Prostate gland (tissue), 2 donors: Measurements from ENCODE around the gene SPATA31A3. TPM values are rescaled to one million over a fixed set of nuclear protein-coding genes. Genes with fewer than 3 reads are reported as not detected.
"Not testable (repeated sequence)": the region's sequence is repeated elsewhere in the genome, so short reads cannot be mapped to it uniquely, and the experiment has no call there.

Experiments
- DNase-seq: peaks from one replicate; pipeline ENCODE4 v3.0.0-alpha.2; 2019; ENCODE audit warnings: low spot score
- H3K27ac ChIP-seq, 2 donors: fragments of 200-600 bp; sonication (generic); 2 replicates each; pipeline ENCODE4 v1.5.1; 2017 to 2019
- H3K27me3 ChIP-seq: fragments of 200-600 bp; sonication (generic); replicated peaks from 2 replicates; pipeline ENCODE4 v1.5.1; 2019; ENCODE audit not compliant: insufficient read depth
- H3K36me3 ChIP-seq, 2 donors: fragments of 200-600 bp; sonication (generic); 1 replicate in 1 of 2; 2 replicates in 1 of 2; pipeline versions ENCODE4 v1.5.1 to v1.8.1; 2017 to 2019
- H3K4me1 ChIP-seq: fragments of 200-600 bp; sonication (generic); replicated peaks from 2 replicates; pipeline ENCODE4 v1.5.1; 2019
- H3K4me3 ChIP-seq, 2 donors: fragments of 200-600 bp; sonication (generic); 2 replicates each; pipeline ENCODE4 v1.5.1; 2017 to 2019
- H3K9me3 ChIP-seq: fragments of 200-600 bp; sonication (generic); 2 replicates; pipeline ENCODE4 v1.5.1; 2017
- WGBS: methylation state at CpG from one replicate; pipeline ENCODE4 v1.1.5; 2018; 5-methylcytosine and 5-hydroxymethylcytosine counted together
- intact Hi-C: fragments of 100-400 bp; cut with DNase I; formaldehyde crosslinking; loops from one replicate; pipeline ENCODE4 v1.14.2; 2022
- small RNA-seq, 2 donors: library from RNA; depleted of rRNA; stranded (forward); fragments of <200 nt; gene quantifications; one replicate each; pipeline ENCODE3, GENCODE V24; 2016
- total RNA-seq, 2 donors: library from RNA; depleted of rRNA; stranded (reverse); fragments of >200 nt; gene quantifications; one replicate each; pipeline ENCODE4 v1.1.0, GENCODE V29; 2016

SPATA31A3 gene
- total RNA-seq, result under 1 TPM in 1 of 2 donors, not detected in 1; 0.74 TPM

GRCh38 chr9:66992450-66992849 is at the start of gene SPATA31A3:
Gene SPATA31A3 (minus strand): TSS chr9:66992550. CDS start chr9:66992521, 29 bp downstream.
- no CpG with 5 or more reads among the region's 7 CpGs for WGBS
- H3K4me3 ChIP-seq, H3K4me1 ChIP-seq, H3K9me3 ChIP-seq, DNase-seq, H3K27ac ChIP-seq, H3K36me3 ChIP-seq, H3K27me3 ChIP-seq, intact Hi-C loops: not testable (repeated sequence)

GRCh38 chr9:66952576-66952975 is 39.8 kb downstream of the SPATA31A3 start:
- intact Hi-C loops, H3K36me3 ChIP-seq, H3K4me3 ChIP-seq, H3K9me3 ChIP-seq, H3K4me1 ChIP-seq, DNase-seq, H3K27ac ChIP-seq, H3K27me3 ChIP-seq: not testable (repeated sequence)
- WGBS, result 94% methylated on average over 9 of the region's 11 CpGs

GRCh38 chr9:66942400-66943155 is 49.8 kb downstream of the SPATA31A3 start:
- H3K9me3 ChIP-seq, H3K4me1 ChIP-seq, H3K27me3 ChIP-seq, H3K27ac ChIP-seq, H3K36me3 ChIP-seq, H3K4me3 ChIP-seq, intact Hi-C loops: not testable (repeated sequence)
- DNase-seq, result peak; percentile 4
- WGBS, result 29% methylated on average over 4 of the region's 5 CpGs

DNA sequence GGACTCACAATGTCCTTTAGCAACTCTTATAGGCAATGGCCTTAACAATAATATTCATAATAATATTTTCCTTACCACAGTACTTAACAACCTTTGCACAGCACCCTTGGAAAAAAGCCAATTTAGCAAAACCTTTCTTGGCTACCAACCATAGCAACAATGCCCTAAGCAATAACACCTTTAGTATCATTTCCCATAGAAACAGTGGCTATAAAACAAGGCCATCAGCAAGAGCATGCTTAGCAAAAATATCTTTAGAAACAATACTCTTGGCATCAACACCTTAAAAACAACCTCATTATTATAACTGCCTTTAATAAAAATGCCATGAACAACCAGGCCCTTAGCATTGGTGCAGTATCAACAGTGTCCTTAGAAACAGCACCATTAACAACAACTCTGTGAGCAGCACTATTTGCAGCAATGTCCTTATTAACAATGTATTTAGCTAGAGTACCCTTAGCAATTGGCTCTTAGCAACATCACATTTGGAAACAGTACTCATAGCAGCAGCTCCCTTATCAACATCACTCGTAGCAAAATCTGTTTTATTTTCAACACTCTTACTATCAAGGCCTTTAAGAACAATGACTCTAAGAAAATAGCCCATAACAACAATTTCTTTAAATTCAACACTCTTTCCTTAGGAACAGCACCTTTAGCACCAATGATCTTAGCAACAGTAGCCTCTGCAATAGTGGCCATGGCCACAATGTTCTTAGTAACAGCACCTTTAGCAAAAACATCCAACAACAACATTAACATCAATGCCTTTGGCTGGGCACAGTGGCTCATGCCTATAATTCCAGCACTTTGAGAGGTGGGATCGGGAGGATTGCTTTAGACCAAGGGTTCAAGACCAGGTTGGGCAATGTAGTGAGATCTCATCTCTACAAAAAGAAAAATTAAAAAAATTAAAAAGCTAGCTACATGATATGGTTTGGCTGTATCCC is 52.2 kb downstream of the SPATA31A3 start:
- H3K4me3 ChIP-seq, DNase-seq, intact Hi-C loops, H3K36me3 ChIP-seq, H3K27ac ChIP-seq, H3K4me1 ChIP-seq, H3K9me3 ChIP-seq, H3K27me3 ChIP-seq: not testable (repeated sequence)
- WGBS, result 76% methylated on average over 1 of the region's 2 CpGs

- DNase-seq, H3K4me1 ChIP-seq, H3K4me3 ChIP-seq, H3K27ac ChIP-seq, H3K27me3 ChIP-seq, intact Hi-C loops, H3K9me3 ChIP-seq, H3K36me3 ChIP-seq: not testable (repeated sequence)
- WGBS, result 52% methylated on average over 5 of the region's 5 CpGs
Measured at GRCh38 chr9:66938322-66938721, 54.0 kb downstream of the SPATA31A3 start.

GRCh38 chr9:66937662-66938061 is 54.7 kb downstream of the SPATA31A3 start:
- H3K4me1 ChIP-seq, H3K9me3 ChIP-seq, H3K27me3 ChIP-seq, DNase-seq, intact Hi-C loops, H3K36me3 ChIP-seq, H3K27ac ChIP-seq, H3K4me3 ChIP-seq: not testable (repeated sequence)
- WGBS, result 75% methylated on average over 2 of the region's 3 CpGs

Small RNAs within 50 kb of the gene (small RNA-seq; reads per million reads assigned to genes)
- gene AL353770.1 (0 reads per million in 2 donors), gene AL353770.2 (0 reads per million in 2 donors)

Other genes starting within 250 kb of the SPATA31A3 start
- 1 to 10 TPM; 6.3 to 7.4 TPM for gene ZNF658, start 91.8 kb downstream of the SPATA31A3 start, total RNA-seq